Bladder microvascular endothelial cell (primary cell): ENCODE data around the gene SLC5A1. TPM values are rescaled to one million over a fixed set of nuclear protein-coding genes. Genes with fewer than 3 reads are reported as not detected.

Experiments used
- total RNA-seq: library from RNA; depleted of rRNA; stranded (reverse); fragments of >200 nt; gene quantifications from 2 replicates; pipeline ENCODE4 v1.2.3, GENCODE V29; 2014

The SLC5A1 gene
- not detected in 2 replicates for total RNA-seq

GRCh38 chr22:32042924-32043323 is at the start of gene SLC5A1:
Gene SLC5A1 (plus strand): TSS chr22:32043261. CDS start chr22:32043282, 21 bp downstream.

GRCh38 chr22:32158712-32159533 is 115.9 kb downstream of the SLC5A1 start, which contains the start of gene C22orf42:
Gene C22orf42 (minus strand): TSS chr22:32159303. CDS start chr22:32159215, 88 bp downstream.

Other genes with a start within 250 kb of the SLC5A1 start
- 112 and 123 TPM in 2 replicates for gene YWHAH, start 98.7 kb upstream of the SLC5A1 start, total RNA-seq
- gene C22orf42, start 116.0 kb downstream of the SLC5A1 start, total RNA-seq, result not detected in 2 replicates
- gene RFPL2, start 161.8 kb downstream of the SLC5A1 start, total RNA-seq, result not detected in 2 replicates
- 0.81 and 4.7 TPM in 2 replicates for gene SLC5A4, start 212.1 kb downstream of the SLC5A1 start, total RNA-seq